Activated CD4-positive, alpha-beta memory T cell treated with anti-CD3 and anti-CD28 coated beads, Interleukin-2, amount 10 ng/mL, durations not matched to agents 7 days and 5 days (primary cell): ENCODE measurements around the gene TLR4. TPM values are rescaled to one million over a fixed set of nuclear protein-coding genes. Genes with fewer than 3 reads are reported as not detected.

ENCODE experiments used
- CTCF ChIA-PET: fragments of 350-600 bp; sonication (Branson Sonifier 250); formaldehyde crosslinking; loops from one replicate; lab custom pipeline; 2021; ENCODE audit warnings: antibody characterized with exemption, inconsistent platforms; lab: Charles Lee
- POLR2A ChIA-PET: fragments of 350-600 bp; sonication (Branson Sonifier 250); formaldehyde crosslinking; loops from one replicate; lab custom pipeline; 2021; ENCODE audit warnings: antibody characterized with exemption; lab: Charles Lee
- DNase-seq: peaks from one replicate; pipeline ENCODE4 v3.0.0-alpha.2; 2020
- H3K27ac Mint-ChIP-seq: one replicate; pipeline ENCODE4 v1.8.0; 2021; ENCODE audit warnings: mild to moderate bottlenecking, mixed read lengths
- H3K27me3 Mint-ChIP-seq: one replicate; pipeline ENCODE4 v1.8.0; 2021; ENCODE audit warnings: mixed read lengths
- H3K36me3 Mint-ChIP-seq: one replicate; pipeline ENCODE4 v1.8.0; 2021; ENCODE audit warnings: low read depth, mixed read lengths
- H3K4me1 Mint-ChIP-seq: one replicate; pipeline ENCODE4 v1.8.0; 2021; ENCODE audit warnings: mixed read lengths
- H3K4me3 Mint-ChIP-seq: one replicate; pipeline ENCODE4 v1.8.0; 2021; ENCODE audit warnings: mild to moderate bottlenecking, mixed read lengths
- H3K9me3 Mint-ChIP-seq: one replicate; pipeline ENCODE4 v1.8.0; 2021; ENCODE audit warnings: mixed read lengths
- total RNA-seq, 2 experiments: library from RNA; stranded (reverse); gene quantifications; one replicate each; pipeline ENCODE4 v1.2.3, GENCODE V29; 2021

The TLR4 gene
- under 1 TPM; 0.05 to 0.20 TPM for total RNA-seq

- ChIA-PET POLR2A (no interaction called here), CTCF (no interaction called here)
- Mint-ChIP-seq H3K9me3 (no peaks in the 10 kb centered on the region), H3K4me3 (no peak within 1 kb of the TSS), H3K36me3 (no peaks in the 10 kb centered on the region), H3K4me1 (peaks cover 4% of the 10 kb centered on the region), H3K27me3 (peaks cover 10% of the 10 kb centered on the region), H3K27ac (no peak within 1 kb of the TSS)
- DNase-seq: no peak
Observed at GRCh38 chr9:117704024-117704575, at the start of gene TLR4. TSS of gene TLR4 (plus strand) at chr9:117704403. CDS start at chr9:117704473, 70 bp downstream.

- H3K4me1 Mint-ChIP-seq: no peaks in the 10 kb centered on the region
- H3K36me3 Mint-ChIP-seq: no peaks in the 10 kb centered on the region
- ChIA-PET CTCF (no interaction called here), POLR2A (no interaction called here)
- H3K4me3 Mint-ChIP-seq: no peak overlapping the region
- DNase-seq: no peak
- H3K27ac Mint-ChIP-seq: no peak overlapping the region
- no peaks in the 10 kb centered on the region for H3K27me3 Mint-ChIP-seq
- peaks cover 2% of the 10 kb centered on the region for H3K9me3 Mint-ChIP-seq
Observed at GRCh38 chr9:117656002-117656401, 48.2 kb upstream of the TLR4 start.

GRCh38 chr9:117662651-117663050 lies 41.6 kb upstream of the TLR4 start:
- CTCF ChIA-PET: no interaction called here
- Mint-ChIP-seq H3K27me3 (no peaks in the 10 kb centered on the region), H3K9me3 (peaks cover 2% of the 10 kb centered on the region), H3K4me3 (no peak overlapping the region), H3K36me3 (no peaks in the 10 kb centered on the region), H3K27ac (no peak overlapping the region), H3K4me1 (no peaks in the 10 kb centered on the region)
- POLR2A ChIA-PET: no interaction called here
- DNase-seq: no peak

GRCh38 chr9:117664419-117664818 lies 39.8 kb upstream of the TLR4 start:
- H3K4me1 Mint-ChIP-seq: no peaks in the 10 kb centered on the region
- ChIA-PET CTCF (no interaction called here), POLR2A (no interaction called here)
- no peak overlapping the region for H3K27ac Mint-ChIP-seq
- no peak for DNase-seq
- H3K9me3 Mint-ChIP-seq: peaks cover 2% of the 10 kb centered on the region
- no peak overlapping the region for H3K4me3 Mint-ChIP-seq
- H3K36me3 Mint-ChIP-seq: no peaks in the 10 kb centered on the region
- no peaks in the 10 kb centered on the region for H3K27me3 Mint-ChIP-seq

GRCh38 chr9:117665601-117666385 lies 38.4 kb upstream of the TLR4 start:
- ChIA-PET CTCF (no interaction called here), POLR2A (no interaction called here)
- no peaks in the 10 kb centered on the region for H3K9me3 Mint-ChIP-seq
- no peak overlapping the region for H3K4me3 Mint-ChIP-seq
- H3K4me1 Mint-ChIP-seq: no peaks in the 10 kb centered on the region
- no peaks in the 10 kb centered on the region for H3K36me3 Mint-ChIP-seq
- no peak for DNase-seq
- no peak overlapping the region for H3K27ac Mint-ChIP-seq
- no peaks in the 10 kb centered on the region for H3K27me3 Mint-ChIP-seq

GRCh38 chr9:117671468-117671867 lies 32.7 kb upstream of the TLR4 start:
- Mint-ChIP-seq H3K27ac (no peak overlapping the region), H3K4me1 (no peaks in the 10 kb centered on the region), H3K4me3 (no peak overlapping the region), H3K27me3 (peaks cover 5% of the 10 kb centered on the region), H3K9me3 (no peaks in the 10 kb centered on the region), H3K36me3 (no peaks in the 10 kb centered on the region)
- no peak for DNase-seq
- POLR2A ChIA-PET: no interaction called here
- CTCF ChIA-PET: no interaction called here

GRCh38 chr9:117672369-117672768 lies 31.8 kb upstream of the TLR4 start:
- Mint-ChIP-seq H3K36me3 (no peaks in the 10 kb centered on the region), H3K4me1 (no peaks in the 10 kb centered on the region), H3K4me3 (no peak overlapping the region), H3K9me3 (no peaks in the 10 kb centered on the region), H3K27ac (no peak overlapping the region), H3K27me3 (peaks cover 6% of the 10 kb centered on the region)
- no peak for DNase-seq
- ChIA-PET CTCF (interaction anchor here (0.6 kb wide), 1 partner anchor 1823 kb away, joined by 3 read pairs; no protein-coding TSS in a partner anchor), POLR2A (no interaction called here)

GRCh38 chr9:117677572-117677971 lies 26.6 kb upstream of the TLR4 start:
- ChIA-PET POLR2A (no interaction called here), CTCF (no interaction called here)
- DNase-seq: no peak
- Mint-ChIP-seq H3K4me1 (no peaks in the 10 kb centered on the region), H3K36me3 (no peaks in the 10 kb centered on the region), H3K4me3 (no peak overlapping the region), H3K27ac (no peak overlapping the region), H3K9me3 (no peaks in the 10 kb centered on the region), H3K27me3 (peaks cover 11% of the 10 kb centered on the region)

- Mint-ChIP-seq H3K36me3 (no peaks in the 10 kb centered on the region), H3K9me3 (no peaks in the 10 kb centered on the region), H3K4me1 (peaks cover 4% of the 10 kb centered on the region), H3K27me3 (peaks cover 6% of the 10 kb centered on the region), H3K27ac (no peak overlapping the region), H3K4me3 (no peak overlapping the region)
- no peak for DNase-seq
- ChIA-PET POLR2A (no interaction called here), CTCF (no interaction called here)
Observed at GRCh38 chr9:117678871-117679270, 25.3 kb upstream of the TLR4 start.

GRCh38 chr9:117679416-117679815 lies 24.8 kb upstream of the TLR4 start:
- H3K4me3 Mint-ChIP-seq: no peak overlapping the region
- H3K27me3 Mint-ChIP-seq: peaks cover 7% of the 10 kb centered on the region
- H3K36me3 Mint-ChIP-seq: no peaks in the 10 kb centered on the region
- ChIA-PET POLR2A (no interaction called here), CTCF (no interaction called here)
- DNase-seq: no peak
- H3K27ac Mint-ChIP-seq: no peak overlapping the region
- peaks cover 4% of the 10 kb centered on the region for H3K4me1 Mint-ChIP-seq
- no peaks in the 10 kb centered on the region for H3K9me3 Mint-ChIP-seq

GRCh38 chr9:117681888-117682287 lies 22.3 kb upstream of the TLR4 start:
- Mint-ChIP-seq H3K4me3 (no peak overlapping the region), H3K9me3 (peaks cover 3% of the 10 kb centered on the region), H3K27ac (no peak overlapping the region), H3K36me3 (no peaks in the 10 kb centered on the region), H3K4me1 (peaks cover 4% of the 10 kb centered on the region), H3K27me3 (peaks cover 10% of the 10 kb centered on the region)
- no peak for DNase-seq
- POLR2A ChIA-PET: no interaction called here
- CTCF ChIA-PET: no interaction called here

- H3K36me3 Mint-ChIP-seq: no peaks in the 10 kb centered on the region
- no peak overlapping the region for H3K4me3 Mint-ChIP-seq
- H3K4me1 Mint-ChIP-seq: peaks cover 4% of the 10 kb centered on the region
- H3K9me3 Mint-ChIP-seq: peaks cover 3% of the 10 kb centered on the region
- ChIA-PET POLR2A (no interaction called here), CTCF (interaction anchor here (0.7 kb wide), 1 partner anchor 45 kb away, joined by 6 read pairs; no protein-coding TSS in a partner anchor)
- no peak overlapping the region for H3K27ac Mint-ChIP-seq
- no peak for DNase-seq
- H3K27me3 Mint-ChIP-seq: peaks cover 7% of the 10 kb centered on the region
Observed at GRCh38 chr9:117682955-117683710, 21.1 kb upstream of the TLR4 start.

GRCh38 chr9:117687532-117687931 lies 16.7 kb upstream of the TLR4 start:
- no peak overlapping the region for H3K27ac Mint-ChIP-seq
- POLR2A ChIA-PET: no interaction called here
- H3K9me3 Mint-ChIP-seq: peaks cover 3% of the 10 kb centered on the region
- H3K4me1 Mint-ChIP-seq: peaks cover 4% of the 10 kb centered on the region
- CTCF ChIA-PET: no interaction called here
- no peaks in the 10 kb centered on the region for H3K36me3 Mint-ChIP-seq
- no peak for DNase-seq
- peaks cover 4% of the 10 kb centered on the region for H3K27me3 Mint-ChIP-seq
- H3K4me3 Mint-ChIP-seq: no peak overlapping the region
